ENCODE measurements around the gene BCHE.

Gene BCHE

DNA sequence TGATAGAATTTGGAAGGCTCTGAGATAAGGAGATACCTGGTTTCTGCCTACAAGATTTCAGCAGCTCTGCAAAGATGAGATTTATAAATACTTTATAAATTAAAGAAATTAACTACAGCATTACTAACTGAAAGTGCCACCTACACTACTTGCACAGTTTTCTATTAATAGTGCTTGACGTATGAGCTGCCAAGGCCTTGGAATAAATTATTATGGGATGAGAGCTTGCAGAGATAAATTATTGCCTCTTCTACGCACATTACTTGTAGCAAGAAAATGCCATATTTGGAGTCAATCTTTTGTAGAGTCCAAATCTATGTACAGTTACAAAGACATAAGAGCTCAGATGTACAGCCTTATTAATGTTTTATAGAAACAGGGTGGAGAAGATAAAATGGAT lies 89.1 kb downstream of the BCHE start:
- no peak for DNase-seq

DNA sequence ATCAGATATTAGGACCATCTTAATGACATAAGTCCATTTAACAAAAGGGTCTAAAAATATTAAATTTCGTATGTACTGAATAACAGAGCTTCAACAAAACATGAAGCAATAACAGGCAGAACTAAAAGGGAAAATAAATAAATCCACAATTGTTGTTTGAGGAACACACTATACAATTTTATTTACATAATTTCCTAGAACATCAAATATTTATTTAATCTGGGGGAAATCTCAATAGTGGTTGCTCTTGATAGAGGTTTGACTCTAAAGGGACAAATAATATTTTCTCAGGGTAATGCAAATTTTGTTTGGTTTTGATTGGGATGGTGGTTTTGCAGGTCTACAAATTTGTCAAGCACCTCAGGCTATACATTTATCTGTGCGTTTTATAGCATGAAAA lies 90.3 kb downstream of the BCHE start:
- DNase-seq: no peak

DNA sequence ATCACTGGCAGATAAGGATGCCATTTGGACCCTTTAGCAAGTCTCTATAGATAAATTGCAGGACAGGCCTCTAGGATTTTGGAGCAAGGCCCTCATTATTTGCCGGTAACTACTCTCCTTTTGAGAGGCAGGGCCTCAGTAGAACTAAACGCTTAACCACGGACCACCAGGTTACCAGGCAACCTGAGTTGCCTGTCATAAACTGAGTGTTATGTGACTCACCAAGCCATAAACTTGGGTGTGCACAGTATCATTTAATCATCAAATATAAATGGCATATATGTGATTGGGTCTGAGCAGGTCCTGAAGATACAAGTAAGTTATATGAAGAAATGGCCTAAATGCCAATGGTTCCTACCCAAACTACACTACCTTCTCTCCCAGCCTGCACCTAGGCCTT lies 93.2 kb downstream of the BCHE start:
- DNase-seq: no peak

DNA sequence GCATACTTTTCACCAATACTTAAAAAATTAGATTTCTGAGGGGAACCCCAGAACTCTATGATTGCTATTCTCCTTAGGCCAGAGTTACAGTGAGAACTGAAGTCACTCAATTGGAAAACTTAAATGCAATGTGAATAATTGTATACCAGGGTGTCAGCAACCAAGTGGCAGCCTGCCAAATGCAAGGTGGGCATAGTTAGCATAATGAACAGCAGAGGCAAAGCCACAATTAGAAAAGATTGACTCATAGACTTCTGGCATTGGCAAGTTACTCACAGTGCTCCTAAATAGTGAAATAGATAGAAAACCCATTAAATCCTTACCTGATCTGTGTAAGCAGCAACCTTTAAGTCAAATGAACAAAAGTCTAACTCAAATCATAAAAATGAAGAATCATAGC lies 94.9 kb downstream of the BCHE start:
- DNase-seq: peak; percentile 48 to 87

DNA sequence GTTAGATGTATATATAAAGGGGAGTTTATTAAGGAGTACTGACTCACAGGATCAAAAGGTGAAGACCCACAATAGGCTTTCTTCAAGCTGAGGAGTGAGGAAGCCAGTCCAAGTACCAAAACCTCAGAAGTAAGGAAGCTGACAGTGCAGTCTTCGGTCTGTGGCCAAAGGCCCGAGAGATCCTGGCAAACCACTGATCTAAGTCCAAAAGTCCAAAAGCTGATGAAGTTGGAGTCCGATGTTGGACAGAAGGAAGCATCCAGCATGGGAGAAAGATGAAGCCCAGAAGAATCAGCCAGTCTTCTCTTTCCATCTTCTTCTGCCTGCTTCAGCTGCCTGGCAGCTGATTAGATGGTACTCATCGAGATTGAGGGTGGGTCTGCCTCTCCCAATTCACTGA lies 107.5 kb downstream of the BCHE start:
- no peak for DNase-seq

DNA sequence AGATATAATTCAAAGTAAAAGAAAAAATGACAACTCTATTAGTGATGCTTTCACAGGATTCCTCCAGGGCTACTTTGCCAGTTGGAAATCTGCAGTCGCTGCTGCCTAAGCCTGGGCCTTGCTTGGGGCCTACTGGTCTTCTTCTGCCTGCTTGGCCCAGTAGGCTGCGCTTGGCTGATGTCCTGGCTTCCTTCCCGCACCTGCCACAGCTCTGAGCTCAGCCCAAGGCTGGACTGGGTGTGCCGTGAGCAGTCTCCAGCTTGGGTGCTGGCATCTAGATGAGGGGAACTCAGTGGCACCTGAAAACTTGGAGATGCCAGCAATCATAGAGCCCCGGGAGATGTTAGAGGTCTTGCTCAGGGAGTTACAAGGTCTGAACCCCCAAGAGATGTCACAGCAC lies 108.3 kb downstream of the BCHE start:
- DNase-seq: no peak

DNA sequence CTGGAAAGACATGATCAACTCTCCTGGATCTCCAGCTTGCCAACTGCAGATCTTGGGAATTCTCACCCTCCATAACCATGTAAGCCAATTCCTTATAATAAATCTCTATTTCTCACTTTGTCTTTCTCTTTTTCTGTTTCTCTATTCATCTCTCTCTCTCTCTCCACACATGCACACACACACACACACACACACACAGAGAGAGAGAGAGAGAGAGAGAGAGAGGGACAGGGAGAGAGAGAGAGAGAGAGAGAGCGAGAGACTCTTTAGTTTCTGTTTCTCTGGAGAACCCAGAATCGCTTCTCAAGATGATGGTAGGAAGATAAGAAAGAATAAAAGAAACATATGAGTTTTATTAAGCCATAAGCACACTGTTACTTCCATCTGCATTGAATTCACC lies 111.9 kb downstream of the BCHE start:
- DNase-seq: no peak

Measured in NCI-H2081 (cell line).